SK-N-SH treated with all-trans-retinoic acid at 6 μM for 48 hours (cell line): Measurements from ENCODE around the gene CUBN.

Experiments
- ATAC-seq: fragments of 200-7000 bp; cut with Tn5 transposase; 3 replicates; pipeline ENCODE4 v1.9.1; 2020; ENCODE audit warnings: mild to moderate bottlenecking, moderate library complexity
- ARNTL ChIP-seq: fragments of 450-650 bp; formaldehyde crosslinking; IDR thresholded peaks from 2 replicates; pipeline ENCODE4 v1.5.0; 2020; ENCODE audit warnings: low read depth, mild to moderate bottlenecking, moderate library complexity, borderline replicate concordance
- BACH2 ChIP-seq: fragments of 250-450 bp; sonication (Bioruptor Pico); IDR thresholded peaks from 2 replicates; pipeline ENCODE4 v1.9.0; 2021; ENCODE audit warnings: mild to moderate bottlenecking, borderline replicate concordance
- CREB5 ChIP-seq: fragments of 250-450 bp; sonication (Bioruptor Pico); IDR thresholded peaks from 2 replicates; pipeline ENCODE4 v1.5.1; 2020; ENCODE audit warnings: low read depth, mild to moderate bottlenecking, moderate library complexity
- CSRNP3 ChIP-seq: fragments of 250-450 bp; sonication (Bioruptor Pico); IDR thresholded peaks from 2 replicates; pipeline ENCODE4 v1.5.1; 2021; ENCODE audit warnings: mild to moderate bottlenecking, moderate library complexity
- ESRRG ChIP-seq: fragments of 250-450 bp; sonication (Bioruptor Pico); IDR thresholded peaks from 2 replicates; pipeline ENCODE4 v1.6.1; 2021; ENCODE audit warnings: mild to moderate bottlenecking
- GLIS3 ChIP-seq: fragments of 250-450 bp; sonication (Bioruptor Pico); IDR thresholded peaks from 2 replicates; pipeline ENCODE4 v1.5.0; 2020; ENCODE audit warnings: mild to moderate bottlenecking, moderate library complexity
- ISL1 ChIP-seq: fragments of 250-450 bp; sonication (Bioruptor Pico); IDR thresholded peaks from 2 replicates; pipeline ENCODE4 v2.1.2; 2022; ENCODE audit warnings: mild to moderate bottlenecking, moderate library complexity
- OSR1 ChIP-seq: fragments of 250-450 bp; sonication (Bioruptor Pico); IDR thresholded peaks from 2 replicates; pipeline ENCODE4 v1.8.0; 2022; ENCODE audit warnings: moderate library complexity, mild to moderate bottlenecking, inconsistent platforms
- PATZ1 ChIP-seq: fragments of 250-450 bp; sonication (Bioruptor Pico); IDR thresholded peaks from 2 replicates; pipeline ENCODE4 v1.8.0; 2020; ENCODE audit warnings: mild to moderate bottlenecking, moderate library complexity, borderline replicate concordance
- POU6F1 ChIP-seq: fragments of 250-450 bp; sonication (Bioruptor Pico); IDR thresholded peaks from 2 replicates; pipeline ENCODE4 v1.8.0; 2021; ENCODE audit warnings: low read depth, mild to moderate bottlenecking, moderate library complexity, borderline replicate concordance
- PPARA ChIP-seq: fragments of 250-450 bp; sonication (Bioruptor Pico); IDR thresholded peaks from 2 replicates; pipeline ENCODE4 v1.5.0; 2020; ENCODE audit warnings: mild to moderate bottlenecking, borderline replicate concordance
- RARB ChIP-seq: fragments of 250-450 bp; sonication (Bioruptor Pico); IDR thresholded peaks from 2 replicates; pipeline ENCODE4 v1.8.0; 2021; ENCODE audit warnings: mild to moderate bottlenecking, moderate library complexity
- SNAI2 ChIP-seq: fragments of 250-450 bp; sonication (Bioruptor Pico); IDR thresholded peaks from 2 replicates; pipeline ENCODE4 v1.5.0; 2020; ENCODE audit warnings: mild to moderate bottlenecking, moderate library complexity
- TOX ChIP-seq: fragments of 250-450 bp; sonication (Bioruptor Pico); IDR thresholded peaks from 2 replicates; pipeline ENCODE4 v1.8.0; 2021; ENCODE audit warnings: mild to moderate bottlenecking, moderate library complexity, borderline replicate concordance
- TSHZ2 ChIP-seq: fragments of 250-450 bp; sonication (Bioruptor Pico); IDR thresholded peaks from 2 replicates; pipeline ENCODE4 v1.5.0; 2020; ENCODE audit warnings: mild to moderate bottlenecking, moderate library complexity
- ZC3H10 ChIP-seq: fragments of 250-450 bp; sonication (Bioruptor Pico); IDR thresholded peaks from 2 replicates; pipeline ENCODE4 v1.5.1; 2021; ENCODE audit warnings: mild to moderate bottlenecking, moderate library complexity
- ZFP3 ChIP-seq: fragments of 250-450 bp; sonication (Bioruptor Pico); IDR thresholded peaks from 2 replicates; pipeline ENCODE4 v1.5.0; 2020; ENCODE audit warnings: mild to moderate bottlenecking, moderate library complexity
- ZFP30 ChIP-seq: fragments of 450-650 bp; formaldehyde crosslinking; IDR thresholded peaks from 2 replicates; pipeline ENCODE4 v1.5.0; 2022; ENCODE audit warnings: mild to moderate bottlenecking, moderate library complexity
- ZNF565 ChIP-seq: fragments of 450-650 bp; formaldehyde crosslinking; conservative IDR thresholded peaks from 2 replicates; pipeline ENCODE4 v1.5.0; 2020; ENCODE audit warnings: low read depth, mild to moderate bottlenecking, moderate library complexity
- ZNF70 ChIP-seq: fragments of 450-650 bp; formaldehyde crosslinking; IDR thresholded peaks from 2 replicates; pipeline ENCODE4 v1.5.0; 2020; ENCODE audit warnings: mild to moderate bottlenecking, moderate library complexity
- ZNF8 ChIP-seq: fragments of 450-650 bp; formaldehyde crosslinking; IDR thresholded peaks from 2 replicates; pipeline ENCODE4 v1.5.0; 2020; ENCODE audit warnings: mild to moderate bottlenecking, moderate library complexity

CUBN gene

GRCh38 chr10:17147884-17148489, 18.4 kb upstream of the CUBN start:
- TF ChIP-seq ZFP30 (CRISPR knock-in tag) = no peak
- ATAC-seq = no peak

- TF ChIP-seq ZFP30 (CRISPR knock-in tag) = no peak
- no peak for TF ChIP-seq RARB
- no peak for TF ChIP-seq ESRRG (CRISPR knock-in tag)
- TF ChIP-seq ZC3H10 (CRISPR knock-in tag) = no peak
- no peak for TF ChIP-seq TOX
- TF ChIP-seq ZFP3 (CRISPR knock-in tag) = no peak
- TF ChIP-seq GLIS3 (CRISPR knock-in tag) = no peak
- no peak for TF ChIP-seq ZNF70 (CRISPR knock-in tag)
- no peak for TF ChIP-seq CSRNP3
- TF ChIP-seq ZNF8 (CRISPR knock-in tag) = no peak
- TF ChIP-seq ISL1 (CRISPR knock-in tag) = no peak
- TF ChIP-seq TSHZ2 (CRISPR knock-in tag) = no peak
- no peak for TF ChIP-seq POU6F1
- no peak for TF ChIP-seq CREB5 (CRISPR knock-in tag)
- no peak for TF ChIP-seq PATZ1 (CRISPR knock-in tag)
- TF ChIP-seq ZNF565 (CRISPR knock-in tag) = no peak
- TF ChIP-seq BACH2 (CRISPR knock-in tag) = no peak
- no peak for ATAC-seq
These were observed 17.3 kb upstream of the CUBN start for GRCh38 chr10:17146892-17147291.

- no peak for TF ChIP-seq GLIS3 (CRISPR knock-in tag)
- no peak for TF ChIP-seq ZFP3 (CRISPR knock-in tag)
- TF ChIP-seq ZFP30 (CRISPR knock-in tag) = no peak
- no peak for TF ChIP-seq RARB
- TF ChIP-seq ZNF565 (CRISPR knock-in tag) = no peak
- TF ChIP-seq POU6F1 = no peak
- no peak for TF ChIP-seq PPARA (CRISPR knock-in tag)
- TF ChIP-seq ARNTL (CRISPR knock-in tag) = no peak
- TF ChIP-seq TSHZ2 (CRISPR knock-in tag) = no peak
- no peak for TF ChIP-seq CREB5 (CRISPR knock-in tag)
- TF ChIP-seq OSR1 (CRISPR knock-in tag) = no peak
- no peak for TF ChIP-seq ZNF8 (CRISPR knock-in tag)
- TF ChIP-seq ZC3H10 (CRISPR knock-in tag) = no peak
- no peak for TF ChIP-seq ISL1 (CRISPR knock-in tag)
- TF ChIP-seq BACH2 (CRISPR knock-in tag) = no peak
- no peak for TF ChIP-seq TOX
- no peak for TF ChIP-seq ZNF70 (CRISPR knock-in tag)
- no peak for TF ChIP-seq SNAI2 (CRISPR knock-in tag)
- ATAC-seq = no peak
These were observed 15.6 kb upstream of the CUBN start for GRCh38 chr10:17145239-17145638.
